HEK293 (cell line): ENCODE results near the gene ZCCHC14.

Experiments
- GLI4 ChIP-seq: fragments of 450-650 bp; formaldehyde crosslinking; IDR thresholded peaks from 2 replicates; pipeline ENCODE4 v1.5.1; 2016; ENCODE audit warnings: missing biosample characterization, missing genetic modification characterization
- GLIS1 ChIP-seq: fragments of 450-650 bp; formaldehyde crosslinking; IDR thresholded peaks from 2 replicates; pipeline ENCODE4 v1.5.1; 2016; ENCODE audit warnings: missing biosample characterization, missing genetic modification characterization
- HOXD13 ChIP-seq: sonication (generic); formaldehyde crosslinking; IDR thresholded peaks from 2 replicates; pipeline ENCODE4 v1.8.0; 2022; ENCODE audit warnings: missing genetic modification reagents, borderline replicate concordance
- INSM2 ChIP-seq: fragments of 450-650 bp; formaldehyde crosslinking; IDR thresholded peaks from 2 replicates; pipeline ENCODE4 v1.5.1; 2016; ENCODE audit warnings: missing biosample characterization, missing genetic modification characterization
- KLF9 ChIP-seq: fragments of 450-650 bp; formaldehyde crosslinking; IDR thresholded peaks from 2 replicates; pipeline ENCODE4 v1.5.1; 2016; ENCODE audit warnings: missing biosample characterization, missing genetic modification characterization, low read depth
- PBX3 ChIP-seq: sonication (generic); formaldehyde crosslinking; IDR thresholded peaks from 2 replicates; pipeline ENCODE4 v1.8.1; 2022; ENCODE audit warnings: mild to moderate bottlenecking, moderate library complexity, missing genetic modification reagents
- PRDM1 ChIP-seq: fragments of 450-650 bp; formaldehyde crosslinking; IDR thresholded peaks from 2 replicates; pipeline ENCODE4; 2016; ENCODE audit warnings: missing biosample characterization, missing genetic modification characterization
- PRDM10 ChIP-seq: fragments of 450-650 bp; formaldehyde crosslinking; IDR thresholded peaks from 2 replicates; pipeline ENCODE4 v1.5.1; 2016; ENCODE audit warnings: missing biosample characterization, missing genetic modification characterization
- PRDM6 ChIP-seq: fragments of 450-650 bp; formaldehyde crosslinking; IDR thresholded peaks from 2 replicates; pipeline ENCODE4 v1.5.1; 2017; ENCODE audit warnings: missing biosample characterization, missing genetic modification characterization
- TRIM28 ChIP-seq: IDR thresholded peaks from 2 replicates; pipeline ENCODE4 v1.6.1; 2011; ENCODE audit warnings: low read length, control low read depth, borderline replicate concordance
- ZBTB48 ChIP-seq: fragments of 450-650 bp; formaldehyde crosslinking; IDR thresholded peaks from 2 replicates; pipeline ENCODE4 v1.5.1; 2016; ENCODE audit warnings: missing biosample characterization, missing genetic modification characterization
- ZBTB6 ChIP-seq: fragments of 450-650 bp; formaldehyde crosslinking; IDR thresholded peaks from 2 replicates; pipeline ENCODE4 v1.5.1; 2017; ENCODE audit warnings: missing biosample characterization, missing genetic modification characterization
- ZFHX2 ChIP-seq: fragments of 450-650 bp; formaldehyde crosslinking; conservative IDR thresholded peaks from 2 replicates; pipeline ENCODE4 v1.5.1; 2016; ENCODE audit warnings: missing biosample characterization, missing genetic modification characterization
- ZFP3 ChIP-seq: fragments of 450-650 bp; formaldehyde crosslinking; IDR thresholded peaks from 2 replicates; pipeline ENCODE4 v1.5.1; 2016; ENCODE audit warnings: low read depth, missing biosample characterization, missing genetic modification characterization
- ZNF121 ChIP-seq: fragments of 450-650 bp; formaldehyde crosslinking; IDR thresholded peaks from 2 replicates; pipeline ENCODE4 v1.5.1; 2016; ENCODE audit warnings: missing biosample characterization, missing genetic modification characterization
- ZNF133 ChIP-seq: fragments of 450-650 bp; formaldehyde crosslinking; IDR thresholded peaks from 2 replicates; pipeline ENCODE4 v1.5.1; 2016; ENCODE audit warnings: missing biosample characterization, missing genetic modification characterization
- ZNF169 ChIP-seq: fragments of 450-650 bp; formaldehyde crosslinking; IDR thresholded peaks from 2 replicates; pipeline ENCODE4 v1.5.1; 2016; ENCODE audit warnings: missing biosample characterization, missing genetic modification characterization
- ZNF174 ChIP-seq: fragments of 450-650 bp; formaldehyde crosslinking; IDR thresholded peaks from 2 replicates; pipeline ENCODE4 v1.5.0; 2017; ENCODE audit warnings: missing biosample characterization, mild to moderate bottlenecking, missing genetic modification characterization
- ZNF19 ChIP-seq: fragments of 450-650 bp; formaldehyde crosslinking; IDR thresholded peaks from 2 replicates; pipeline ENCODE4; 2016; ENCODE audit warnings: missing biosample characterization, missing genetic modification characterization, low read depth
- ZNF266 ChIP-seq: fragments of 450-650 bp; formaldehyde crosslinking; IDR thresholded peaks from 2 replicates; pipeline ENCODE4 v1.5.1; 2016; ENCODE audit warnings: missing biosample characterization, missing genetic modification characterization, low read depth
- ZNF362 ChIP-seq: fragments of 450-650 bp; formaldehyde crosslinking; IDR thresholded peaks from 2 replicates; pipeline ENCODE4 v1.5.1; 2016; ENCODE audit warnings: missing biosample characterization, missing genetic modification characterization
- ZNF37A ChIP-seq: fragments of 450-650 bp; IDR thresholded peaks from 2 replicates; pipeline ENCODE4 v1.5.1; 2018; ENCODE audit warnings: missing biosample characterization, missing genetic modification characterization
- ZNF398 ChIP-seq: fragments of 450-650 bp; formaldehyde crosslinking; IDR thresholded peaks from 2 replicates; pipeline ENCODE4 v1.5.1; 2017; ENCODE audit warnings: missing biosample characterization, missing genetic modification characterization
- ZNF585B ChIP-seq: fragments of 450-650 bp; formaldehyde crosslinking; IDR thresholded peaks from 2 replicates; pipeline ENCODE4 v1.5.1; 2016; ENCODE audit warnings: missing biosample characterization, missing genetic modification characterization
- ZNF623 ChIP-seq: fragments of 450-650 bp; formaldehyde crosslinking; IDR thresholded peaks from 2 replicates; pipeline ENCODE4 v1.5.1; 2016; ENCODE audit warnings: missing biosample characterization, missing genetic modification characterization
- ZNF629 ChIP-seq: fragments of 450-650 bp; formaldehyde crosslinking; IDR thresholded peaks from 2 replicates; pipeline ENCODE4 v1.5.1; 2017; ENCODE audit warnings: missing biosample characterization, missing genetic modification characterization
- ZNF658 ChIP-seq: fragments of 450-650 bp; formaldehyde crosslinking; IDR thresholded peaks from 2 replicates; pipeline ENCODE4; 2016; ENCODE audit warnings: missing biosample characterization, missing genetic modification characterization
- ZNF768 ChIP-seq: fragments of 450-650 bp; formaldehyde crosslinking; IDR thresholded peaks from 2 replicates; pipeline ENCODE4 v1.5.1; 2018; ENCODE audit warnings: missing biosample characterization, mild to moderate bottlenecking, missing genetic modification characterization

Gene ZCCHC14

GRCh38 chr16:87383505-87384161 lies 109.2 kb downstream of the ZCCHC14 start, which contains the start of gene FBXO31 (continued):
- TF ChIP-seq PRDM10 (tag by site-specific recombination) (peak; percentile 59; the same call in 1 of the 2 replicates), ZNF398 (peak; percentile 71), PBX3 (CRISPR knock-in tag) (0 out of 2 replicates have a peak, but pooled peaks have one; percentile 49), ZNF266 (tag by site-specific recombination) (no peak), ZFP3 (tag by site-specific recombination) (no peak), TRIM28 (no peak), HOXD13 (CRISPR knock-in tag) (no peak), ZNF19 (no peak), ZNF121 (tag by site-specific recombination) (no peak), ZNF629 (tag by site-specific recombination) (peak; percentile 91), ZNF169 (tag by site-specific recombination) (peak; percentile 75; the same call in 1 of the 2 replicates), ZNF37A (no peak), PRDM6 (no peak), ZFHX2 (no peak; the same call in 1 of the 2 replicates), ZBTB6 (peak; percentile 21; the same call in 1 of the 2 replicates), ZBTB48 (tag by site-specific recombination) (no peak), ZNF768 (tag by site-specific recombination) (0 out of 2 replicates have a peak, but pooled peaks have one; percentile 5), ZNF585B (tag by site-specific recombination) (peak; percentile 21; the same call in 1 of the 2 replicates), ZNF174 (tag by site-specific recombination) (no peak), GLI4 (peak; percentile 88; the same call in 1 of the 2 replicates), INSM2 (peak; percentile 57; the same call in 1 of the 2 replicates), ZNF133 (no peak), ZNF623 (no peak; the same call in 1 of the 2 replicates), ZNF362 (tag by site-specific recombination) (no peak), ZNF658 (no peak), PRDM1 (no peak), GLIS1 (tag by site-specific recombination) (peak; percentile 37; the same call in 1 of the 2 replicates), KLF9 (tag by site-specific recombination) (peak; percentile 91)
